GM21737 (cell line): ENCODE results near the gene LTBP1.

Experiments used
- ATAC-seq: cut with Tn5 transposase; IDR thresholded peaks from one replicate; pipeline ENCODE4 v1.9.1; 2021; ENCODE audit warnings: mild to moderate bottlenecking, moderate library complexity; ENCODE audit not compliant: unreplicated experiment

Gene LTBP1

GRCh38 chr2:33289961-33290360, 343.2 kb downstream of the LTBP1 start:
- no peak for ATAC-seq

DNA sequence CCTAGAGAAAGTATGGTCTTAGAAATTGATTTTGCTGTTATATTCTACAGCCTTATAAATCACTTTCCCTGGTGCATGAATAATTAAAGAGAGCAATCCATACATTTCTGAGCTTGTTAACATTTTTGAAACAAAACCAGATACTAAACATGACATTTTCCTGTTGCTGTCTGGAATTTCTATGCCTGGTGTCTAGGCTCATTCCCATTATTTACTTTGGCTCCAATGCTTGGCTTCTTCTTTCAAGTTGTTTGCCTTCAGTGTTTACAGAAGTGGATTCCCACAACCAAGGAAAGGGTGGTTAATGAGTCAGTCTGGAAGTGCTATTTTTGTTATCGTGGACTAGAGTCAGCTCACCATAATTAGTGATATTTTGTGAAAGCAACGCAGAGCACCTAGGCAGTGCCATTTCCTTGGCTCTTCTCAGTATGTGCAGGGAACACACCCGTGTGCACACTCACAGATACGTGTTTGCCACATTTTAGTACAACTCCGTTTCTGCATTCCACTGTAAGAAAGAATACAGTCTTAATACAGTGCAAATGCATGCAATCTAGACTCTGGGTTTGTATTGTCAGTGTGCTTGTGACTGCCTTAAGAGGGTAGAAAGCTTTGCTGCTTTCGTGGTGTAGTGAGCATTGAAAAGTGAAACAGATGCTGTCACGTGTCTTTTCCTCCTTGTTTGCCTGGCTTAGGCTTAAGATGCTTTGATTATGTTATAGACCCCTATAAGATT, 344.7 kb downstream of the LTBP1 start:
- no peak for ATAC-seq

DNA sequence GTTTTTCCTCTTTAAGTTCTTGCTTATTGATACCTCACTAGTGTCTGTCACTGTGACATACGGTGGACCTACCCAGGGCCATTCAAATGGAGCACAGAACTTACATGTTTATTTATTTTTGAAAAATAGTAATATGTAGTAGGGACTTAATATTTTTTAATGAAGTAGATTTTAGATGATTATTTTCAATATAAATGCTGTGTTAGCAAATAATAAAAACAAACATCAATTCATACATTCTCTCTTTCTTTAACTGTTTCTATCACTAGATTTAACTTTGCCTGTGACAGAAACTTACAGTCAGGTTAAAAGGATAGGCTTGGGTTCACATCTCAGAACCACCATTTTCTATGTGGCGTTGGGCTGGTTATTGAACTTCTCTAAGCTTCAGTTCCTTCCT, 345.3 kb downstream of the LTBP1 start:
- ATAC-seq = no peak

DNA sequence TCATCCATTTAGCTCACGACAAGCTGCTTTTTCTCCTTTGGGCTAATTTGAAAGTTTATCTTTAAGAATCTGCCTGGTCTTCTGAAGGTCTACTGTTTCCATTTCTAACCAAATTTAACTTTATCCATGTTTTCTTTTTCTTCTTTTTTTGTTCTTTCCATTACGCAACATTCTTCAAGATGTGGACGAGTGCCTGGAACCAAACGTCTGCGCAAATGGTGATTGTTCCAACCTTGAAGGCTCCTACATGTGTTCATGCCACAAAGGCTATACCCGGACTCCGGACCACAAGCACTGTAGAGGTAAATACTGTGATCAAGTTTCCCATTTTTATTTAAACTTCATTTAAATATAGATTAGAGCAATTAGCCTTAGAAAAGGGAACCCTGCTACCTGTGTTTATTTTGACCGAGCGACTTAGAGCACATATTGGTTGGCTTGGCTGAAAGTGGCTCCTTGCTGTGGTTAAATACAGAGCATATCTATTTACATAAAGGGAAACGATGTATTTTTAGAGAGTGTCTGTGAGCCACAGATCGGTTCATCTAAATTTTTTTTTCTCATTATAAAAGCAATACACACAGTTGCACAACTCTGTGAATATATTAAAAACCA, 346.3 kb downstream of the LTBP1 start:
- no peak for ATAC-seq

GRCh38 chr2:33298233-33298632, 351.5 kb downstream of the LTBP1 start:
- no peak for ATAC-seq

- no peak for ATAC-seq
These were observed 354.6 kb downstream of the LTBP1 start for GRCh38 chr2:33301355-33301754.

DNA sequence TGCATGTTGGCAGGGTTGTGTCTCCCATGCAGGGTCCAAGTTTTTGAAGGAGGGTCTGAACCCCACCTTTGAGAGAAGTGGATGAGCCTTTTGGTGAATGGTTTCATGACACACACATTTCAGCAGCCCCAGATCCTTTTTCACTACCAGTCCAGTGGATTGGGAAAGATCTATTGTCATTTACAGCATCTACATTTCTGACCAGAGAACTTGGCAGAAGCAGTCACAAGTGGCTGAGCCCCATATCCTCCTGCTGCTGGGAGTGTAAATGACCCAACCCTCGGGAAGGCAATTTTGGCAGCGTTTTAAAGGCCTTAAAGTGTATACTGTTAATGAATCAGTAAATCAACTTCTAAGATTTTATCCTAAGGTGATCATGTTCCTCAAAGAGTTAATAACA, 355.6 kb downstream of the LTBP1 start:
- ATAC-seq = no peak

GRCh38 chr2:33304032-33304864, 357.5 kb downstream of the LTBP1 start:
- ATAC-seq = no peak

GRCh38 chr2:33307659-33308270, 361.0 kb downstream of the LTBP1 start:
- no peak for ATAC-seq

- no peak for ATAC-seq
These were observed 365.6 kb downstream of the LTBP1 start for GRCh38 chr2:33312355-33312754.

- no peak for ATAC-seq
These were observed 366.3 kb downstream of the LTBP1 start for GRCh38 chr2:33313039-33313438.

DNA sequence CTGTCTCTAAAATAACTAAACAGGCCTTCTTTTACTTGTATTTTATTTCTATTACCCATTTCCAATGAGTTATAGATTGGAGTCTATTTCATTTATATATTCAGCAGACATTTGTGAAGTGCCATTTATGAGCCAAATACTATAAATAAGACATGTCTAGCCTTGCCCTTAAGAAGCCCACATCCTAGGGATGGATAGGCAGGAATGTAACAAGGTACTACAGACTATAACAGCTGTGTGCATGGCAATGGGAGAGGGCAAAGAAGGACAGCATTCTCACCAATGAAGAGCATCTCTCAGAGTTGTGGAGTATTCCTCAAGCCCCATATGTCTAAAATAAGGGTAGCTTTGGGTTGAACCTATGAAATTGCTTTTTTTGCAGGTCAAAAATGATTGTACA, 367.8 kb downstream of the LTBP1 start:
- no peak for ATAC-seq

- ATAC-seq = no peak
These were observed 369.6 kb downstream of the LTBP1 start for GRCh38 chr2:33316328-33316727.

DNA sequence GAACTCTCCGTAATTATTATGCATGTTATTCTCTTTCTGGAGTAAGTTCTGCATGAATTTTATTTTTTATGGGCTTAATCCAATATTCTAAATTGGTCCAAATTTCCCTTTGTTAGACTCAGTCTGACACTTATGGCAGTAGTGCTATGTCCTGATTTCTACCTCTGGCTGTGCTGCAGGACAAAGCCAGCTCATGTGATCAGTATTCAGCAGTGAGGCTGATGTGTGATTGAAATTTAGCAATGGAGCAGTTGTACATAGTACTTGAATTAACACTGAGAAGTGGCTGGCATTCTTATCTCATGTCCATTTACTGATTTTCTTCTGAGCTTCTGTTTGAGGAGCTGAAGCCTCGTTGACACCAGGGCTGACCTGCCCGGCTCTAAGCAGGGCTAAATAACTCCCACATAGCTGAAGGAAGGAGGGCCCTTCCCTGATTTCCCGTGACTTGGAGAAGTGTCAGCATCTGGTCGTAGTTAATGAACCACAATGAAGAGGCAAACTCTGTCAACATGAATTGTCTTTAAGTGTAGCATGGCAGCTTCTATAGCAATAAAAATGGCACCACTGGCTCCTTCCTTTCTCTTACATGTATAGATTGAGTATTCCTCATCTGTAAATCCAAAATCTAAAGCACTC, 370.7 kb downstream of the LTBP1 start:
- no peak for ATAC-seq

DNA sequence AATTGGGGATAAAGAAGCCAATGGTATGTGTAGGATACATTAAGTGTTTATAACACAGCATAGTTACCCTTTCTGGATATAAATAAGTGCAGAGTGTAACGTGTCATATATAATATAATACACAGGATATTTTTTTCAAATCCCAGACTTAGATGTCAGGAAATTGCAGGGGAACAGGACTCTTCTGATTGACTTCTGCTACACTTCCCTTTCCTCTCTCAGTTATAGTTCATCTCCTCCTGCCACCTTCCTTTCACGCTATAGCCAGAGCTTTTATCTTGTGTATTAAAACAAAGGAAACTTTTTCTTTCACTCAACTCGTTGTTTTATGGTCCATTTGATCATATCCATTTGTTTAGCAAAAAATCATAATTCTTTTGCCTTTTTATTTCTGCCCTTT, 371.7 kb downstream of the LTBP1 start:
- ATAC-seq = no peak

DNA sequence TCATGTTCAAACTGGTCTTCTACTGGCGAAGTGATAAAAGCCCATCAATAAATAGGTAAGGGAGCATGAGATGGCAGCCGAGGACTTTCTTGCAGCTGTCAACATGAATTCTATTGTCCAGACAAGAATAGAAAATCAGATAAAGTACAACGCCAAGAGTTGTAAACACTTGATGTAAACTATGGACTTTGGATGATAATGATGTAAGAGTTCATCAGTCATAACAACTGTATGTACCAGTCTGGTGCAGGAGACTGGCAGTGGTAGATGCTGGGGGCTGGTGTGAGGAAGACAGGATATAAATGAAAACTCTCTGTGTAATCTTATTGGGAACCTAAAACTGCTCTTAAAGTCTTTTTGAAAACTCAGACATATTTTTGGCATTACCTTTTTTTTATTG, 373.8 kb downstream of the LTBP1 start:
- ATAC-seq = no peak

- ATAC-seq = peak; percentile 50
These were observed 374.6 kb downstream of the LTBP1 start for GRCh38 chr2:33321236-33321771.

- ATAC-seq = no peak
These were observed 375.2 kb downstream of the LTBP1 start for GRCh38 chr2:33321876-33322483.

DNA sequence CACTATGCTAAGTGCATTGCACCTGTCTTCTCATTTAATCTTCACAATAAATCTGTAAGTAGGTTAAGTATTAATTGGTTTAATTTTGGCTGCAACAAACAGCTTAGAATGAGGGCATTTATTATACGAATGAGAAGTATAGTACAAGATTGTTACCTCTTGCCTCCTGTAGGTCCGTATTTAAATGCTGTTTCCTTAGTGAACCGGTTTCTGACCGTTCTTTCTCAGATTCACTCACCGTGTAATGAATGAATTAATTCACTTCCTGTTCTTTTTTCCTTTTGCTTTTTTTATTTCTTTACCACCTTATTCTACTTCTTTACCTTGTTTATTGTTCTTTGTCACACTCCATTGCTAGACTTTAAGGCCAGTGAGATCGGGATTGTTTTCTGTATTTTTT, 375.9 kb downstream of the LTBP1 start:
- ATAC-seq = no peak

DNA sequence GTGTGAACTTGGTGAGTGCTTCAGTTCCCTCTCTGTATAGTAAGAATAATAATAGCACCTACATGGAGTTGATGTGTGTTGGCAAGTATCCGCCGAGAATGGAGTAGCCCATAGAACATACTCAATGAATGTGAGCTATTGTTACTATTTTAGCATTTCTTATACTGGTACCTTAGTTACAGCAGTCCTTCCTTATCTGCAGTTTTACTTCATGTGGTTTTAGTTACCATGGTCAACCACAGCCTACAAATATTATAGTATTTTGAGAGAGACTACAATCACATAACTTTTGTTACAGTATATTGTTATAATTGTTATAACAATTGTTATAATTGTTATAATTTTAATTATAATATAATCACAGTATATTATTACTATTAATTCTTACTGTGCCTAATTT, 377.2 kb downstream of the LTBP1 start:
- no peak for ATAC-seq
